Tibial nerve (tissue), 4 donors: ENCODE data around the gene FAM222A. TPM values are rescaled to one million over a fixed set of nuclear protein-coding genes. Genes with fewer than 3 reads are reported as not detected.
"Not testable (repeated sequence)": the region's sequence is repeated elsewhere in the genome, so short reads cannot be mapped to it uniquely, and the experiment has no call there.

Experiments
- DNase-seq, 2 donors: peaks; one replicate each; pipeline ENCODE4 v3.0.0-alpha.2; 2019; ENCODE audit warnings: low spot score in 2 of 2
- H3K27ac ChIP-seq, 4 donors: fragments of 200-600 bp; sonication (generic) in 3 of 4; one replicate each; pipeline ENCODE4 v1.5.1; 2017 to 2019; ENCODE audit warnings: mild to moderate bottlenecking in 1 of 4
- H3K27me3 ChIP-seq, 2 donors: fragments of 200-600 bp; sonication (generic) in 1 of 2; one replicate each; pipeline versions ENCODE4 v1.5.1 to v1.6.0; 2017 to 2019
- H3K36me3 ChIP-seq, 3 donors: fragments of 200-600 bp; sonication (generic); one replicate each; pipeline ENCODE4 v1.5.1; 2018 to 2019
- H3K4me1 ChIP-seq, 4 donors: fragments of 200-600 bp; sonication (generic) in 3 of 4; one replicate each; pipeline ENCODE4 v1.5.1; 2017 to 2019
- H3K4me3 ChIP-seq, 4 donors: fragments of 200-600 bp; sonication (generic) in 3 of 4; one replicate each; pipeline ENCODE4 v1.5.1; 2017 to 2019; ENCODE audit warnings: mild to moderate bottlenecking in 1 of 4, moderate library complexity in 1 of 4
- H3K9me3 ChIP-seq, 4 donors: fragments of 200-600 bp; sonication (generic) in 3 of 4; one replicate each; pipeline ENCODE4 v1.5.1; 2017 to 2019
- EP300 ChIP-seq, 2 donors: sonication (generic); formaldehyde crosslinking; IDR thresholded peaks; one replicate each; pipeline ENCODE4 v1.6.1; 2017; ENCODE audit warnings: antibody characterized with exemption in 2 of 2, mild to moderate bottlenecking in 1 of 2
- POLR2A ChIP-seq, 2 donors: fragments of 450-650 bp; IDR thresholded peaks; one replicate each; pipeline ENCODE4 v1.6.1; 2017; ENCODE audit warnings: antibody characterized with exemption in 2 of 2, mild to moderate bottlenecking in 2 of 2, moderate library complexity in 2 of 2
- WGBS, 2 donors: methylation state at CpG; one replicate each; pipeline ENCODE4 v1.1.5; 2018; 5-methylcytosine and 5-hydroxymethylcytosine counted together
- total RNA-seq, 4 donors: library from RNA; depleted of rRNA; stranded (reverse); fragments of >200 nt; gene quantifications; one replicate each; pipeline ENCODE4 v1.1.0, GENCODE V29; 2016
- TF ChIP-seq, protein P1 (sequence below), 5 experiments: fragments of 200-600 bp in 3 of 5; fragments of 450-650 bp in 2 of 5; sonication (generic) in 3 of 5; IDR thresholded peaks; one replicate each; pipeline ENCODE4 v1.5.1; 2016 to 2019; ENCODE audit warnings: antibody characterized with exemption in 5 of 5, mild to moderate bottlenecking in 3 of 5, moderate library complexity in 2 of 5

Gene FAM222A
- total RNA-seq, 4 donors from 2014 or later = 1.3 to 3.3 (median 1.9) TPM

DNA sequence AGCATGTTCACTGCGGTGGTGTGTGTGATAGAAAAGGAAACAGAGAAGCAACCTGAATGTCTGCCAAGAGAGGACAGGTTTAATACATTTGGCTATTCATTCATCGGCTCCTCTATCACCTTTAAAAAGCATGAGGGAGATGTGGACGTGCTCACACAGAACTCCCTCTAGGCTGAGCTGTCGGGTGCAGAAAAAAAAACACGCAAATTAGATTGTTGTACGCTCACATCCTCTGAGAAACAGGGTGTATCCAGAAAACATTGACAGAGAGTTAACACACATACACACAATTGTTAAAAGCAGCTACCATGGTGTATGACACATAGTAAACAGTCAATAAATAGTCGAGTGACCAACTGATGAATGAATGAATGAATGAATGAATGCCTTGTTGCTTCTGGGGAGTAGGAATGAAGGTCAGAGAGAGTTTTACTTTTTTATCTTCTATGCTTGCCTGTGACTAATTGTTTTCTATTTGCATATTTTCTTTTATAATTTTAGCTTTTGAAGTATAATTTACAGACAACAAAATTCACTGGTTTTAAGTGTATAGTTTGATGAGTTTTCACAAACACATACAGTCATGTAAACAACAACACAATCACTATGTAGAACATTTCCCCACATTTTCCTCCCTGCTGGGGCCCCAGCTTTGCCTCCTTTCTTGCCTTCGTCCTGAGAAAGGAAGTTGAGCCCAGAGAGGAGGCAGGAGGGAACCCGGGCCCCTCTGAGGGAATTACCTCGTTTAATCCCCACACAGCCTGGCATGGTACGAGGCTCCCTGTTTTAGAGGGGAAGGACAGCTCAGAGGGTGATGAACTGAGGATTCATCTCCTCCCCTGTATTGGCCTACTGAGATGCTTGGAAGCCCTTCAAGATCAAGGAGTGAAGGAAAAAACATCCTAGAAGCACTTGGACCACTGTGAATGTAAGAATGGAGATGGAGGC, 19.7 kb upstream of the FAM222A start:
- 43 to 46% methylated on average over 11 of the region's 11 CpGs for WGBS, 2 donors
- H3K4me3 ChIP-seq = no peak overlapping the region
- H3K27me3 ChIP-seq = peaks cover 0 to 9% of the 10 kb centered on the region in 2 donors
- no peaks in the 10 kb centered on the region for H3K36me3 ChIP-seq
- TF ChIP-seq, protein P1, sequence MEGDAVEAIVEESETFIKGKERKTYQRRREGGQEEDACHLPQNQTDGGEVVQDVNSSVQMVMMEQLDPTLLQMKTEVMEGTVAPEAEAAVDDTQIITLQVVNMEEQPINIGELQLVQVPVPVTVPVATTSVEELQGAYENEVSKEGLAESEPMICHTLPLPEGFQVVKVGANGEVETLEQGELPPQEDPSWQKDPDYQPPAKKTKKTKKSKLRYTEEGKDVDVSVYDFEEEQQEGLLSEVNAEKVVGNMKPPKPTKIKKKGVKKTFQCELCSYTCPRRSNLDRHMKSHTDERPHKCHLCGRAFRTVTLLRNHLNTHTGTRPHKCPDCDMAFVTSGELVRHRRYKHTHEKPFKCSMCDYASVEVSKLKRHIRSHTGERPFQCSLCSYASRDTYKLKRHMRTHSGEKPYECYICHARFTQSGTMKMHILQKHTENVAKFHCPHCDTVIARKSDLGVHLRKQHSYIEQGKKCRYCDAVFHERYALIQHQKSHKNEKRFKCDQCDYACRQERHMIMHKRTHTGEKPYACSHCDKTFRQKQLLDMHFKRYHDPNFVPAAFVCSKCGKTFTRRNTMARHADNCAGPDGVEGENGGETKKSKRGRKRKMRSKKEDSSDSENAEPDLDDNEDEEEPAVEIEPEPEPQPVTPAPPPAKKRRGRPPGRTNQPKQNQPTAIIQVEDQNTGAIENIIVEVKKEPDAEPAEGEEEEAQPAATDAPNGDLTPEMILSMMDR (IDR thresholded peaks at IDR 0.05) = no peak
- H3K9me3 ChIP-seq = no peaks in the 10 kb centered on the region
- no peak for DNase-seq
- no peak overlapping the region for H3K27ac ChIP-seq
- no peaks in the 10 kb centered on the region for H3K4me1 ChIP-seq

DNA sequence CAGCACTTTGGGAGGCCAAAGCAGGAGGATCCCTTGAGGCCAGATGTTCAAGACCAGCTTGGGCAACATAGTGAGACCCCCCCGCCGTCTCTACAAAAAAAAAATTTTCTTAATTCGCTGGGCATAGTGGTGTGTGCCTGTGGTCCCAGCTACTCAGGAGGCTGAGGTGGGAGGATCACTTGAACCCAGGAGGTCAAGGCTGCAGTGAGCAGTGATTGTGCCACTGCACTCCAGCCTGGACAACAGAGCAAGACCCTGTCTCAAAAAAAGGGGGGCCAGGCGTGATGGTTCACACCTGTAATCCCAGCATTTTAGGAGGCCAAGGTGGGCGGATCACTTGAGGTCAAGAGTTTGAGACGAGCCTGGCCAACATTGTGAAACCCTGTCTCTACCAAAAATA, 19.0 kb upstream of the FAM222A start:
- not testable (repeated sequence) for H3K4me3 ChIP-seq, H3K36me3 ChIP-seq, DNase-seq, H3K4me1 ChIP-seq, H3K9me3 ChIP-seq, H3K27ac ChIP-seq, H3K27me3 ChIP-seq
- 81 to 89% methylated on average over 6 of the region's 6 CpGs for WGBS, 2 donors

DNA sequence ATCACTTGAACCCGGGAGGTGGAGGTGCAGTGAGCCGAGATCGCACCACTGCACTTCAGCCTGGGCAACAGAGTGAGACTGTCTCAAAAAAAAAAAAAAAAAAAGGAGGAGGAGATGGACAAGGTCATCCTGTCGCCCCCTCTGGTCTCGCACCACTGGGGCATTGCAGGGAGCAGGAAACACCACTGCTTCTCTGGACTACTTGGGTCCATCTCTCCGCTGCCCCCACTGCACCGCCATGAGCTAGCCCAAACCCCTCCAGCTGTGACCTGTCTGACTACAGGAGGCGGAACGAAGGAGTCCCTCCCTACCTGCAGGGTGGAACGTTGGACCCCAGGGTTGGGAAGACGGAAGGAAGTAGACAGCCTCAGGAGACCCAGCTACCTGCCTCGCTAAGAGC, 18.2 kb upstream of the FAM222A start:
- DNase-seq = no peak

DNA sequence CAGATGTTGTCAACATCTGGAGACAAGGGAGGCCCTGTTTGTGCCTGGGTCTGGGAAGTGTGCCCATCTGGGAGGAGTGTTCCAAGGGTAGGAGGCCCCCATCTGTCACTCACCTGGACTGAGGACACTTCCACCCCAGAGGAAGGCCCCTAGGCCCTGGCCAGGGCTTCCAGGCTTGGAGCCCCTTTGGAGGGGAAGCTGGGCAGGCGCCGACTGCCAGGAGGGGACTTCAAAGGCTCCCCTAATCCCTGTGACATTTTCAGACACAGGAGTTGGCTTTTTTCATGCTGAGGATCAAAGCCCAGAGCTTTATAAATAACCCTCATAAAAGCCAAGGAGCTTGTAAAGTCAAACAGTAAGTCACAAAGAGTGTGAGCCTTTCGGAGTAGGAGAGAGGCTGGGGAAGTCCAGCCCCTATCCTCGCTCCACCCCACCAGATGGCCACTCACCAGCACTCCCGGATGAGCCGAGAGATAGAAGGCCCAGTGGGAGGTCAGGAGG, 17.6 kb upstream of the FAM222A start:
- Histone ChIP-seq H3K27ac (no peak overlapping the region), H3K9me3 (no peaks in the 10 kb centered on the region)
- 51 to 52% methylated on average over 6 of the region's 6 CpGs for WGBS, 2 donors

More for the DNA sequence above, 18.2 kb upstream of the FAM222A start:
- TF ChIP-seq POLR2A (IDR thresholded peaks at IDR 0.05) = no peak
- H3K9me3 ChIP-seq = no peaks in the 10 kb centered on the region
- WGBS, 2 donors = 69 to 70% methylated on average over 12 of the region's 12 CpGs
- no peak overlapping the region for H3K27ac ChIP-seq
- peaks cover 0 to 9% of the 10 kb centered on the region in 2 donors for H3K27me3 ChIP-seq
- no peak overlapping the region for H3K4me3 ChIP-seq
- H3K4me1 ChIP-seq = no peaks in the 10 kb centered on the region
- H3K36me3 ChIP-seq = no peaks in the 10 kb centered on the region

DNA sequence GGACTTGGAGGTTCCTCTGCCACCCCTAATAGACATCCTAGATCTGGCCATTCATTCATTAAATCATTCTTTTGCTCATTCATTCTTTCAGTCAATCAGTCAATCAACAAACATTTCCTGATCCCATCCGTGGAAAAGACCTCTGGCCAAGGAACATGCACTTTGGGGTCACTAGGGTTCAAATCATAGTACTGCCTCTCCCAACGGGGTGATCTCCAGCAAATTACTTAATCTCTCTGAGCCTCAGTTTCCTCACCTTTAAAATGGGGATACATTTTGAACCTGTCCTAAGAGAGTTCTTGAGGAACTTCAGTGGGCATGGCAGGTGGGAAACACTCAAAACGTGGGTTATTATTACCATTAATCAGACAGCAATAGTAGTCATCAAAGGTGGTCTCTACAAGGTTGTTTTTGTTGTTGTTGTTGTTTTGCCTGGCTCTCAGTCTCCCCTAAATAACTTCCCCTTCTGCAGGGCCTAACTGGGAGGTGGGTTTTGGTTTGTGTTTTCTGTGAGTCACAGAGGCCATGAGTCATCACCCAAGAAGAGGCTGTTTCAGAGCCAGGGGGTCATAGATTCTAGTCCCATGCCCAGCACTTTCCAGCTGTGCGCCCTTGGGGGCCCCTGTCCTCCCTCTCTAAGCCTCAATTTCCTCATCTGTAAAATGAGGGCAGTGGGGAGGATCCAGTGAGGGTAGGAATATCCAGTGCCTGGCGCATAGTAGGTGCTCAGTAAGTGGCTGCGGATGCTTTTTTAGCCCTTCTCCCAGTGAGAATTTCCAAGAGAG, 16.9 kb upstream of the FAM222A start:
- H3K9me3 ChIP-seq = no peaks in the 10 kb centered on the region
- no peaks in the 10 kb centered on the region for H3K4me1 ChIP-seq
- no peak overlapping the region for H3K4me3 ChIP-seq
- H3K36me3 ChIP-seq = no peaks in the 10 kb centered on the region
- peaks cover 0 to 9% of the 10 kb centered on the region in 2 donors for H3K27me3 ChIP-seq
- no peak for TF ChIP-seq POLR2A (IDR thresholded peaks at IDR 0.05)
- H3K27ac ChIP-seq = no peak overlapping the region
- DNase-seq = no peak
- WGBS, 2 donors = 63 to 65% methylated on average over 6 of the region's 6 CpGs

More for the DNA sequence above, 17.6 kb upstream of the FAM222A start:
- TF ChIP-seq, protein P1 (IDR thresholded peaks at IDR 0.05) = no peak
- Histone ChIP-seq H3K36me3 (no peaks in the 10 kb centered on the region), H3K4me1 (no peaks in the 10 kb centered on the region), H3K27me3 (peaks cover 0 to 9% of the 10 kb centered on the region in 2 donors), H3K4me3 (no peak overlapping the region)
- no peak for DNase-seq

DNA sequence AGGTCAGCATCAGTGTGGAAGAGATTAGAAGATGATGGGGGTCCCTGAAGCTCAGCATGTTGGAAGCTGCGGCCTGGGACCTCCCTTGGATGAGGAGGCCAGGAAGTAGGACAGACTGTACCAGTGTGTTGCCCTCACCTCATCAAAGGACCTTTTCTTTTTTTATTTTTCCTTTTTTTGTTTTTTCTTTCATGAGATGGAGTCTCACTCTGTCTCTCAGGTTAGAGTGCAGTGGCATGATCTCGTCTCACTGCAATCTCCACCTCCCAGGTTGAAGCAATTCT, 16.4 kb upstream of the FAM222A start:
- Histone ChIP-seq H3K9me3 (no peaks in the 10 kb centered on the region), H3K36me3 (no peaks in the 10 kb centered on the region), H3K4me1 (no peaks in the 10 kb centered on the region), H3K27me3 (peaks cover 0 to 9% of the 10 kb centered on the region in 2 donors), H3K27ac (no peak overlapping the region), H3K4me3 (no peak overlapping the region)
- TF ChIP-seq POLR2A (IDR thresholded peaks at IDR 0.05) (no peak), EP300 (IDR thresholded peaks at IDR 0.05) (no peak)
- TF ChIP-seq, protein P1 (IDR thresholded peaks at IDR 0.05) = no peak
- no peak for DNase-seq
- WGBS, 2 donors = 90 to 95% methylated on average over 2 of the region's 2 CpGs
